GM12865 (cell line): Measurements from ENCODE around the gene OGDH.
A peak's percentile ranks its signal among the peaks of the same experiment; 100 is the strongest.

Experiments
- DNase-seq: peaks from one replicate; pipeline ENCODE4 v3.0.0; 2010; ENCODE audit warnings: low read depth
- H3K4me3 ChIP-seq: 2 replicates; pipeline ENCODE4 v1.5.1; 2011; ENCODE audit warnings: mild to moderate bottlenecking, low read depth, low read length, control low read depth
- TF ChIP-seq, protein P1 (sequence below): IDR thresholded peaks from 2 replicates; pipeline ENCODE4 v1.5.1; 2011; ENCODE audit warnings: low read length, control low read depth, low read depth, inconsistent platforms; ENCODE audit not compliant: insufficient read depth; ENCODE audit errors: missing control alignments

The OGDH gene

DNA sequence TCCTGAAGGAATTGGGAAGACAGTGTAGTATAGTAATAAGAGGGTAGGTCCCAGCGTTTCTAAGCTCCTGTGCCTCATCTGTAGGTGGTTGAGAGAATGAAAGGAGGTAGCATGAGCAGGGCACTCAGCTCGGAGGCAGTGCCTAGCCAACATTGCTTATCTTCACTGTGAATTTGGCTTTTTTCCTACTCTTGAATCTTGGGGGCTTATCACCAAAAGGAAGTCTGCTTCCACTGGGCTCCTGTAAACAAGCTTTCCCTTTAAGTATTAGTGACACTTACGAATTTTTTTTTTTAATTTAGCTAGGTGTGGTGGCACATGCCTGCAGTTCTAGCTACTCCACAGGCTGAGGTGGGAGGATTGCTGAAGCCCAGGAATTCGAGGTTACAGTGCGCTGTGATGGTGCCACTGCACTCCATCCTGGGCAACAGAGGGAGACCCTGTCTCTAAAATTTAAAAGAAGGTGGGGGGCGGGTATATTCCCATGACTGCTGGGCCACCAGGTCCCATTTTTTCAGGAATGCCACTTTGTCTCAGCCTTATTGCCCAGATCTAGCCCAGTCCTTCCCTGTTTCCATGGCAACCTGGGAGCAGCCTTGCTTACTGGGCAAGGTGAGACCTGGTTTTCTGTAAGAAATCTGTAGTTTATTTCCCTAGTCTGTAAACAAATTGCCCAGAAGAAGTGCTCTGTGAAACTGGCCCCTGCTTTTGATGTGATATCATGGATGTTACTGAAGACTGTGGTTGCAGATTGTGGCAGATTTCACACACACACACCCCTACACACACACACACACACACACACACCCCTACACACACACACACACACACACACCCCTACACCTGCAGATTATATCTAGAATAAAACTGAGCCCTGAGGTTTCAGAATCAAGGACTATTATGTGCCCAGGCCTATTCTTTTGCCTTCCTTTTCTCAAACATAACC, 19.4 kb downstream of the OGDH start:
- H3K4me3 ChIP-seq = no peak overlapping the region
- DNase-seq = no peak
- TF ChIP-seq, protein P1, sequence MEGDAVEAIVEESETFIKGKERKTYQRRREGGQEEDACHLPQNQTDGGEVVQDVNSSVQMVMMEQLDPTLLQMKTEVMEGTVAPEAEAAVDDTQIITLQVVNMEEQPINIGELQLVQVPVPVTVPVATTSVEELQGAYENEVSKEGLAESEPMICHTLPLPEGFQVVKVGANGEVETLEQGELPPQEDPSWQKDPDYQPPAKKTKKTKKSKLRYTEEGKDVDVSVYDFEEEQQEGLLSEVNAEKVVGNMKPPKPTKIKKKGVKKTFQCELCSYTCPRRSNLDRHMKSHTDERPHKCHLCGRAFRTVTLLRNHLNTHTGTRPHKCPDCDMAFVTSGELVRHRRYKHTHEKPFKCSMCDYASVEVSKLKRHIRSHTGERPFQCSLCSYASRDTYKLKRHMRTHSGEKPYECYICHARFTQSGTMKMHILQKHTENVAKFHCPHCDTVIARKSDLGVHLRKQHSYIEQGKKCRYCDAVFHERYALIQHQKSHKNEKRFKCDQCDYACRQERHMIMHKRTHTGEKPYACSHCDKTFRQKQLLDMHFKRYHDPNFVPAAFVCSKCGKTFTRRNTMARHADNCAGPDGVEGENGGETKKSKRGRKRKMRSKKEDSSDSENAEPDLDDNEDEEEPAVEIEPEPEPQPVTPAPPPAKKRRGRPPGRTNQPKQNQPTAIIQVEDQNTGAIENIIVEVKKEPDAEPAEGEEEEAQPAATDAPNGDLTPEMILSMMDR = no peak

DNA sequence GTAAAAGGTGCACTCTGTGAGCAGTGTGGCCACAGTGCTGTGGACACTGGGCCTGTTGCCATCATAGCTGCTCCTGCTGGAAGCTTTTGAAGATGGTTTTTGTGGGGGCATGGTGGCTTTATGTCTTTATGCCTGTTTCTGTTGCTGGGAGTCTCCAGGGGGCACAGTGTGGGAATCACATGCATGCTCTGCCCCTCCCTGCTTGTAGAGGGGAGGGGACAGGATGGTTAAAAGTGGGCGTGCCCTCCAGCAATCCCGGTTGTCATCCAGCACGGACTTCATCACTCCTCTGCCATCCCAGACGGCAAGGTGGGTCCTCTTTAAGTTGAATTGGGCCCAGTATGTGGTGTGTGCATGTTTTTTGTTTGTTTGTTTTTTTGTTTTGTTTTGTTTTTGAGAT, 20.2 kb downstream of the OGDH start:
- no peak overlapping the region for H3K4me3 ChIP-seq
- DNase-seq = no peak
- TF ChIP-seq, protein P1 = no peak

DNA sequence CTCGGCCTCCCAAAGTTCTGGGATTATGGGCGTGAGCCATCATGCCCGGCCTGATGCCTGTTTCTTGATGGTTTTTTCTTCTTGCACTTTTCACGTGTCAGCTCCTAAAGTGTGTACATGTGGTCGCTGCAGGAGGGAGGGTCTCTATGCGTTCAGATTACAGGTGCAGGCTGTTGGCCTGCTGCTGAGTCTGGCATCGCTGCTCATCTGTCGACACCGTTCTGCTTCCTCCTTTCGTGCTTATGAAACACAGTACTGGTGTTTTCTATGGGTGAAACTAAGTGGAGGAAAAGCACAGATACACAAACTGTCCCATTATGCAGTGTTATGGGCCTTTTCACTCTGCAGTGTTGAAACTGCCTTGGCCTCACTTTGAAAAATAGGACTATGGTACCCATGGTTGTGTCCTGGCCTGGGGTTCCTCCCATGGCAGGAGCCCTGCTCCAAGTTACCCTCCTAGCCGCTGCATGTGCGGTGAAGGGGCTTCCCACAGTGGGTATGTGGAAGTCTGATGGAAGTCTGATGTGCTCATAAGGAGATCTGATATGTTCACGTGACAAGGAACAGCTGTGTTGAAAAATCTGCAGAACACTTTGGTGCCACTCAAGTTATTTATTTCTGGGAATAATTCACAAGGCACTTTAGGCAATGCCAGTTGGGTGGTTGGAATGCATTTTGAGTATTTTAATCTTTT, 23.5 kb downstream of the OGDH start:
- H3K4me3 ChIP-seq = no peak overlapping the region
- TF ChIP-seq, protein P1 = no peak
- peak; percentile 68 for DNase-seq

DNA sequence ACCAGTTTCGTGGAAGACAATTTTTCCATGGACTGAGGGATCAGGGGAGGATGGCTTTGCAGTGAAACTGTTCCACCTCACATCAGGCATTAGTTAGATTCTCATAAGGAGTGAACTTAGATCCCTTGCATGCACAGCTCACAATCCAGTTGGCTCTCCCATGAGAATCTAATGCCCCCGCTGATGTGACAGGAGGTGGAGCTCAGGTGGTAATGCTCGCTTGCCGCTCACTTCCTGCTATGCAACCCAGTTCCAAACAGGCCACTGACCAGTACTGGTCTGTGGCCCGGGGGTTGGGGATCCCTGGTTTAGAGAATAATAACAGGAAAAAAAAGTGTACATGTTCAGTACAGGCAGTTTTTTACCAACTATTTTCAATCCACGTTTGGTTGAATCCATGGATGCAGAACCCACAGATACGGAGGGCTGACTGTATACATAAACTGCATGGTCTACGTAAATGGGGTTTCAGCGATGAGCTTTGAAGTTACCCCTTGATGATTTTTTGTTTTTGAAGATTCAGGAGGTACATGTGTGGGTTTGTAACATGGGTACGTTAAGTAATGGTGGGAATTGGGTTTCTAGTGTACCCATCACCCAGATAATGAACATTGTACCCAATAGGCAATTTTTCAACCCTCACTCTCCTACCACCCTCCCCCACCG, 24.5 kb downstream of the OGDH start:
- no peak overlapping the region for H3K4me3 ChIP-seq
- DNase-seq = no peak
- TF ChIP-seq, protein P1 = no peak

DNA sequence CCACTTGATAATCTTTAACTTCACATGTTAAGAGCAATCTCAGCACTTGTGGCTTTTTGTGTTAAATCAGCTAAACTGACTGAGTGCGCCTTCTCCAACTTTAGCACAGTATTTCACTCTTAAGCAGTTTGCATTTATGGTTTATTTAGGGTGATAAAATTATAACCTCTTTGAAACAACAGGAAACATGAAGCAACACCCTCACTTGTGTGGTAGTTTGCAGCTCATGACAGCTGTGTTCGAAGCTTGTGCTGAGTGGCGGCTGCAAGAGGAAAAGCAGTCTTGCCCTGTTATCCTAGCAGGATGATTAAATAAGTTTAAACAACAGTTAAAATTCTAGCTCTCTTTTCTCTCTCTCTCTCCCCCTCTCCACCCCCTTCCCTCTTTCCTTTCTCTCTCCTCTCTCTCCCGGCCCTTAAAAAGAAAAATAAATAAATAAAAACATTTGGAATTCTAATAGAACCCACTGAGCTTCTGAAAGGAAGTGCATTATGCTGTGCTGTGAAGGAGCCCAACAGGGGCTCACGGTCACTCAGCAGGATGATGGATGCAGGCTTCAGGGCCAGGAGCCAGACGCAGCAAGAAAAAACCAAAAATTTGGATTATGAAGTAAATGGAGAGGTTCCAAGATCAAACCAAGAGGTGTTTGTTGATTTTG, 25.2 kb downstream of the OGDH start:
- H3K4me3 ChIP-seq = no peak overlapping the region
- TF ChIP-seq, protein P1 = no peak
- DNase-seq = no peak

DNA sequence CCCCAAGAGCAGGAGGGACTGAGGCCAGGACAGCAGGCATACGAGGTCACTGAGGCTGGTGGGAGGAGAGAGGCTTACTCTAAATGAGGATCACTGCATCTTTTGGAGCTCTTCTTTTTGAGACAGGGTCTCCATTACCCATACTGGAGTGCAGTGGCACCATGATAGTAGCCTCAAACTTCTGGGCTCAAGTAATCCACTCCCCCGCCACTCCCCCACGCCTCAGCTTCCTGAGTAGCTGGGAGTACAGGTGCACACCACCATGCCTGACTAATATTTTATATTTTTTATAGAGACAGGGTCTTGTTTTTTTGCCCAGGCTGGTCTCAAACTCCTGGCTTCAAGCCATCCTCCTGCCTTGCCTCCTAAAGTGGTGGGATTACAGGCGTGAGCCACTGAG, 25.8 kb downstream of the OGDH start:
- TF ChIP-seq, protein P1 = no peak
- no peak for DNase-seq
- no peak overlapping the region for H3K4me3 ChIP-seq
